HG02943 (cell line): Measurements from ENCODE around the gene SEC31B.

Source experiments
- ATAC-seq: cut with Tn5 transposase; IDR thresholded peaks from one replicate; pipeline ENCODE4 v1.9.1; 2021; ENCODE audit warnings: mild to moderate bottlenecking, low read depth, moderate library complexity; ENCODE audit not compliant: unreplicated experiment

Gene SEC31B

DNA sequence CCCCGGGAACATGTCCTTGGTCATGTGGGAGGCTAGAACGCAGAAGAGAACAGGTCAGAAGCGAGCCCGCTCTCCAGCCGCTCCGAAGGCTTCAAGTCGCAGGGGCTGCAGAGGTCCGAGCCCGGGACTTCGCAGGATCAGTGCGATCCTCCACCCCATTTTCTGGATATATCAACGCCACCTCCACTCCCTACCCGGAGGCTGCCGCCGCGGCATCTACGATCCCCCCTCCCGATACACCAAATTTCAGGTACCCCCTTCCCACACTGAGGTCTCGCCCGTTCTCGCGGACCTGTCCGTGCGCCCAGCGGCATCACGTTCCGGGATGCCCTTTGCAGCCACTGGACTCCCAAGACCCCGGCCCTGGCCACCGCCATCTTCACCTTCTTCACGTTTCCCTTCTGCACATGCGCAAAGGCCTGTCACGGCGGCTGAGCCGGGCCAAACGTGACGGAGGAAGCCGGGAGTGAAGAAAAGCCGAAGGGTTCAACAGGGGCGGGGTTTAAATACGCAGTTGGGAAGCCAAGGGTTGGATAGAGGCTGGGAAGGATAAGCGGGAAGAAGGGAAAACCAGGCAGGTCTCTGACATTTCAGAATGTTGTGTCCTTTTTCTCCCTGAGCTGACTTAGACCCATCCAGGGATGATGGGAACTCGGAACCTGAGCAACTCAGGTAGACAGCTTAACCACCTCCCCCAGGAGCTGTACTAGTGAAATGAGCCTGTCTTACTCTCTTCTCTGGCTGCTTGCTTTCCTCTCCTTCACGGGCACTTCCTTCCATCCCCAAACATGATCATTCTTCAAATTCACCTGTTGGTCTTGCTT lies 10.0 kb upstream of the SEC31B start, which contains the start of gene NDUFB8:
TSS of gene NDUFB8 (minus strand) at position 397 of the 824 bp plus-strand sequence. CDS start at position 377, 20 bp downstream.
- ATAC-seq, result no peak

GRCh38 chr10:100528921-100529474 lies 9.3 kb upstream of the SEC31B start:
- no peak for ATAC-seq

- no peak for ATAC-seq
Measured at GRCh38 chr10:100528123-100528886, 8.6 kb upstream of the SEC31B start.

DNA sequence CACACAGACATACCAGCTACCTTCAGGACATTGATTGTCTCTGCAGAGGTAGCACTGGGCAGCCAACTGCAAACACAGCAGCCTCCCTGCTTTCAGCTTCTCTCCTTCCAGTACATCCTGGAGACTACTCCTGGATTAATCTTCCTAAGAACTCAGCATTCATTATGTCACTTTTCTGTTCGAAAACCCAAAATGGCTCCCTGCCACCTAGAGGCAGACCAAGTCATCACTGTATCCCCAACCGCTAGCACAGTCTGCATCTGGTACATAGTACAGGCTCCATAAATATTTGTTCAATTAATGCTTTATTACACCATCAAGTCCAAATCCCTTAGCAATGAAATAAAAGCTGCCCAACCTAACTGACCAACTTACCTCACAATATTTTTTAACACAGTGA lies 5.0 kb upstream of the SEC31B start:
- no peak for ATAC-seq

- ATAC-seq, result no peak
Measured at GRCh38 chr10:100524206-100524605, 4.5 kb upstream of the SEC31B start.

- no peak for ATAC-seq
Measured at GRCh38 chr10:100522945-100523344, 3.3 kb upstream of the SEC31B start.

- ATAC-seq, result no peak
Measured at GRCh38 chr10:100522107-100522801, 2.6 kb upstream of the SEC31B start.

GRCh38 chr10:100520811-100521210 lies 1.1 kb upstream of the SEC31B start:
- no peak for ATAC-seq

- no peak for ATAC-seq
Measured at GRCh38 chr10:100518761-100519241, 860 bp downstream of the SEC31B start.

GRCh38 chr10:100516847-100517246 lies 2.8 kb downstream of the SEC31B start:
- no peak for ATAC-seq

- no peak for ATAC-seq
Measured at GRCh38 chr10:100515612-100516011, 4.0 kb downstream of the SEC31B start.

DNA sequence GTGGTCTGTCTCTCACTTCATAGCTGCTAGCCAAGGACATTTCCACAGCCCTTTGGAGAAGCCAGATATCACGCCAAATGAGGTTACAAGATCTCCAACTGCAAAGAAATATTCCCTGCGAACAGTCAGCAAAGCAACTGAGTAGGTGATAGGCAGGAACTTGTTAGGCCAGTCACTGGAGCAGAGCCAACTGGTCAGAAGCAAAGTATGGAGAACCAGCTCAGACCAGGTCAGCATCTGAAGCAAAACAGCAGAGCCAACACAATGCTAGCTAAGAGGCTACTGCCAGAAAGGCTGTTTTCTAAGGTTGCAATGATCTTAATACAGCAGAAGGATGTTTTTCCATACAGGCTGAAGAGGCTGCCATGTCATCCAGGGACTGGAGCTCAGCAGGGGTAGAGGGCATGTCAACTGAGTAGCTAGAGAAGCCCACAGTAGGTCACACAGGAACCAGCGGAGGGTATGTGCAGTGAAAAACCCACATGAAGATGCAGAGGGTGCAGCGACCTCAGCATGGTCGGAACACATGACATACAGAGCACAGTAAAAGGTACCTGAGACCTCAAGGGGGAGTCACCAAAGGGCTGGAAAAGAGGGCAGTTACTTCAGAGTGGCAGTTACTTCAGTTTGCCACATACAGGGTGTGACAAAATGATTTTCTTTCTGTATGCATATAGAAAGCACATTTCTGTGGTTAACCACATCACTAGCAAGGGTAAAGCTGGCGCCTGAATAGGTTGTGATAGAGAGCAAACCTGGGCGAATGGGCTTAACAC lies 8.9 kb downstream of the SEC31B start:
- ATAC-seq, result no peak

- no peak for ATAC-seq
Measured at GRCh38 chr10:100509241-100509840, 10.3 kb downstream of the SEC31B start.

DNA sequence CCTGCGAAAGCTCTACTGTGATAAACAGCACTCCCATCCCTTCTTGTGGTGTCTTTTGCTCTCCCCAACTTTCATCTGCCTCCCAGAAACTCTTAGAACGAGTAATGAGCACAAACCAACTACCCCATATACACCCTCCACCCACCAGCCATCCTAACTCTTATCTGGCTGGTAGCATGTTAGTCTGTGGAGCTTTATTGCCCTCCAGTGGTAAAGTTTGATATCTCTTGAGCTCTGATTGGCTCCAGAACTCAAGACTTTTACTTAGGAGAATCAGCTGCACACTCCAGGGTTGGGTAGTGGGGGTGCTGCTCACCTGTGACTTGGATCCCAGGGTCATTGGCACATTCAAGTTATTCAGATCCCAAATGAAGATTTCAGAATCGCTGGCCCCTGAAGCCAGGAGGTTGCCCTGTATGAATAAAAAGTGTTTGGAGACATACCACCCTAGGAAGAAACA lies 10.9 kb downstream of the SEC31B start:
- no peak for ATAC-seq

GRCh38 chr10:100508266-100508665 lies 11.4 kb downstream of the SEC31B start:
- ATAC-seq, result no peak

- no peak for ATAC-seq
Measured at GRCh38 chr10:100507357-100507732, 12.3 kb downstream of the SEC31B start.

GRCh38 chr10:100506596-100507356 lies 12.9 kb downstream of the SEC31B start:
- no peak for ATAC-seq

DNA sequence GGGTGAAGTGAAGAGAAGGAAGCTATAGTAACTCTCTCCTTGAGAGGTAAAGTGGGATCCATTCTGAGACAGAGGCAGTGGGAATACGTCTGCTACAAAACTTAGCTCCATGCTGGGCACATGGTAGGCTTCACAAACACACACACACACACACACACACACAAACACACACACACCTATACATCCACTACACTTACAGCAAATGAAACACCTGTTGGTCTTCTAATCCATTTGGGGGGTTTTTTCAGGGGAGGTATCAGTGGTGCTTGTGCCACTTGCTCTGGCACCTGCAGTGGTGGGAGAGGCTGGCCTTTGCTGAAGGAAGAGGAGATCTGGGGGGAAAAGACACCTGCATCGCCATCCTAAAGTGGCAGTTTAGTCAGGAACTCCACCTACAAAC lies 14.5 kb downstream of the SEC31B start:
- ATAC-seq, result no peak

DNA sequence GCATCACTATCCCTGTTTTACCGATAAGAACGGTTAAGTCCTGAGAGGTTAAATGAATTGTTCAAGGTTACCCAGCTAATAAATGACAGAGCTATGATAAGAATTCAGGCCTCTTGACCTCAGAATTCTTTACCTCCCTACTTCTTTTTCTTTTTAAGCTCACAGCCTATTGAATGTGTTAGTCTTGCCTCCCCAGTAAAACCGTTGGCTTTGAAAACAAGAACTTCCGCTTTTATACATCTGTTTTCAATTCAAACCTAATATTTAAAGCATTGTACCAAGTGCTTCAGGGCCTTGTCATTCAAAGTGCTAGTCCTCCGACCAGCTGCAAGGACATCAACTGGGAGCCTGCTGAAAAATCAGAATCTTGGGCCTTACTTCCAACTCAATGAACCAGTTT lies 15.6 kb downstream of the SEC31B start:
- ATAC-seq, result no peak
